HUES6 (cell line): ENCODE measurements around the gene TMEM181.
"Not testable (repeated sequence)": the region's sequence is repeated elsewhere in the genome, so short reads cannot be mapped to it uniquely, and the experiment has no call there.

Source experiments
- H3K27ac ChIP-seq: 2 replicates; pipeline ENCODE4 v1.7.0; 2013; ENCODE audit warnings: low read depth, mild to moderate bottlenecking, low read length, inconsistent platforms
- H3K27me3 ChIP-seq: 2 replicates; pipeline ENCODE4 v1.6.1; 2013; ENCODE audit warnings: low read length; ENCODE audit not compliant: control insufficient read depth, insufficient read depth
- H3K36me3 ChIP-seq: 2 replicates; pipeline ENCODE4 v1.6.1; 2013; ENCODE audit warnings: low read length; ENCODE audit not compliant: control insufficient read depth, insufficient read depth
- H3K4me1 ChIP-seq: 2 replicates; pipeline ENCODE4 v1.6.1; 2013; ENCODE audit warnings: low read length; ENCODE audit not compliant: control insufficient read depth, insufficient read depth
- H3K4me3 ChIP-seq: 2 replicates; pipeline ENCODE4 v1.5.1; 2013; ENCODE audit warnings: low read depth, low read length
- H3K9ac ChIP-seq: one replicate; pipeline ENCODE4 v1.6.1; 2013; ENCODE audit warnings: mild to moderate bottlenecking, low read length
- H3K9me3 ChIP-seq: 2 replicates; pipeline ENCODE4 v1.6.1; 2013; ENCODE audit warnings: low read depth, low read length; ENCODE audit not compliant: control insufficient read depth, insufficient read depth

TMEM181 gene

GRCh38 chr6:158668707-158669103 lies 108.8 kb downstream of the TMEM181 start:
- no peak overlapping the region for H3K27ac ChIP-seq
- H3K27me3 ChIP-seq, result peaks cover 15% of the 10 kb centered on the region; the same call in 1 of the 2 replicates
- H3K9me3 ChIP-seq, result no peaks in the 10 kb centered on the region
- no peak overlapping the region for H3K9ac ChIP-seq
- no peak overlapping the region for H3K4me3 ChIP-seq
- no peaks in the 10 kb centered on the region for H3K36me3 ChIP-seq
- peaks cover 3% of the 10 kb centered on the region for H3K4me1 ChIP-seq

- H3K9ac ChIP-seq, result no peak overlapping the region
- no peak overlapping the region for H3K4me3 ChIP-seq
- peaks cover 11% of the 10 kb centered on the region; the same call in 1 of the 2 replicates for H3K27me3 ChIP-seq
- H3K9me3 ChIP-seq, result no peaks in the 10 kb centered on the region
- no peaks in the 10 kb centered on the region for H3K36me3 ChIP-seq
- H3K4me1 ChIP-seq, result no peaks in the 10 kb centered on the region
- H3K27ac ChIP-seq, result no peak overlapping the region
These were observed 109.5 kb downstream of the TMEM181 start for GRCh38 chr6:158669145-158670035.

- H3K36me3 ChIP-seq, H3K27ac ChIP-seq, H3K9me3 ChIP-seq, H3K27me3 ChIP-seq, H3K4me1 ChIP-seq, H3K9ac ChIP-seq, H3K4me3 ChIP-seq: not testable (repeated sequence)
These were observed 112.2 kb downstream of the TMEM181 start for GRCh38 chr6:158672119-158672518.

GRCh38 chr6:158672726-158673125 lies 112.8 kb downstream of the TMEM181 start:
- H3K9ac ChIP-seq, result no peak overlapping the region
- no peaks in the 10 kb centered on the region for H3K36me3 ChIP-seq
- no peaks in the 10 kb centered on the region for H3K9me3 ChIP-seq
- no peak overlapping the region for H3K27ac ChIP-seq
- H3K27me3 ChIP-seq, result no peaks in the 10 kb centered on the region
- no peak overlapping the region for H3K4me3 ChIP-seq
- H3K4me1 ChIP-seq, result no peaks in the 10 kb centered on the region

GRCh38 chr6:158674342-158675131 lies 114.6 kb downstream of the TMEM181 start:
- no peaks in the 10 kb centered on the region for H3K27me3 ChIP-seq
- no peak overlapping the region for H3K9ac ChIP-seq
- no peaks in the 10 kb centered on the region for H3K9me3 ChIP-seq
- H3K4me3 ChIP-seq, result no peak overlapping the region
- H3K27ac ChIP-seq, result no peak overlapping the region
- no peaks in the 10 kb centered on the region for H3K4me1 ChIP-seq
- no peaks in the 10 kb centered on the region for H3K36me3 ChIP-seq

GRCh38 chr6:158677094-158677493 lies 117.2 kb downstream of the TMEM181 start:
- H3K9ac ChIP-seq, H3K36me3 ChIP-seq, H3K27me3 ChIP-seq, H3K4me3 ChIP-seq, H3K27ac ChIP-seq, H3K9me3 ChIP-seq, H3K4me1 ChIP-seq: not testable (repeated sequence)

- Histone ChIP-seq H3K4me1 (no peaks in the 10 kb centered on the region), H3K9me3 (no peaks in the 10 kb centered on the region), H3K9ac (no peak overlapping the region), H3K27ac (no peak overlapping the region), H3K36me3 (no peaks in the 10 kb centered on the region), H3K4me3 (no peak overlapping the region), H3K27me3 (no peaks in the 10 kb centered on the region)
These were observed 118.2 kb downstream of the TMEM181 start for GRCh38 chr6:158677906-158678578.

- no peak overlapping the region for H3K27ac ChIP-seq
- H3K4me3 ChIP-seq, result no peak overlapping the region
- no peak overlapping the region for H3K9ac ChIP-seq
- no peaks in the 10 kb centered on the region for H3K27me3 ChIP-seq
- no peaks in the 10 kb centered on the region for H3K4me1 ChIP-seq
- H3K9me3 ChIP-seq, result no peaks in the 10 kb centered on the region
- H3K36me3 ChIP-seq, result no peaks in the 10 kb centered on the region
These were observed 120.1 kb downstream of the TMEM181 start for GRCh38 chr6:158680015-158680414.

GRCh38 chr6:158680481-158680880 lies 120.6 kb downstream of the TMEM181 start:
- no peaks in the 10 kb centered on the region for H3K36me3 ChIP-seq
- H3K9ac ChIP-seq, result no peak overlapping the region
- H3K27me3 ChIP-seq, result no peaks in the 10 kb centered on the region
- H3K4me3 ChIP-seq, result no peak overlapping the region
- no peak overlapping the region for H3K27ac ChIP-seq
- H3K9me3 ChIP-seq, result no peaks in the 10 kb centered on the region
- no peaks in the 10 kb centered on the region for H3K4me1 ChIP-seq

GRCh38 chr6:158684311-158684710 lies 124.4 kb downstream of the TMEM181 start:
- no peak overlapping the region for H3K9ac ChIP-seq
- no peak overlapping the region for H3K4me3 ChIP-seq
- no peaks in the 10 kb centered on the region for H3K9me3 ChIP-seq
- no peaks in the 10 kb centered on the region for H3K4me1 ChIP-seq
- H3K27me3 ChIP-seq, result no peaks in the 10 kb centered on the region
- no peaks in the 10 kb centered on the region for H3K36me3 ChIP-seq
- no peak overlapping the region for H3K27ac ChIP-seq
